ENCODE data around the gene TBC1D20.

TBC1D20 gene

GRCh38 chr20:440636-441035 is 21.7 kb downstream of the TBC1D20 start:
- DNase-seq, result no peak
- no peaks in the 10 kb centered on the region for H3K9me3 ChIP-seq (ENCODE audit: control insufficient read depth, low read length)
- no peak overlapping the region for H2AFZ ChIP-seq (ENCODE audit: low read depth, low read length)
- H3K4me1 ChIP-seq (ENCODE audit: control insufficient read depth, insufficient read depth, low read depth, low read length), result peaks cover 9% of the 10 kb centered on the region
- no peak overlapping the region for H2BK15ac ChIP-seq (ENCODE audit: low read depth, poor library complexity, severe bottlenecking)
- no peak overlapping the region for H4K91ac ChIP-seq (ENCODE audit: low read length)
- H3K79me1 ChIP-seq (replicated peaks; ENCODE audit: low read length, poor library complexity, severe bottlenecking), result peaks cover 25% of the 10 kb centered on the region
- no peak overlapping the region for H3K4me2 ChIP-seq (ENCODE audit: low read length, poor library complexity, severe bottlenecking)
- no peak overlapping the region for H2BK12ac ChIP-seq (ENCODE audit: low read length in 2 of 2)
- H4K8ac ChIP-seq (ENCODE audit: low read length), result no peak overlapping the region
- H3K4me3 ChIP-seq (ENCODE audit: insufficient read depth in 1 of 2, low read depth in 1 of 2, low read length in 2 of 2), result no peak overlapping the region
- H3K14ac ChIP-seq (ENCODE audit: low read length in 2 of 2), result no peak overlapping the region
- H3K23ac ChIP-seq (ENCODE audit: low read length in 2 of 2), result no peak overlapping the region
- H3K4ac ChIP-seq (ENCODE audit: low read depth in 1 of 2, low read length in 2 of 2), result no peak overlapping the region
- H3K9ac ChIP-seq (ENCODE audit: low read length), result no peak overlapping the region
- no peak overlapping the region for H2AK5ac ChIP-seq (ENCODE audit: low read length, severe bottlenecking)
- peaks cover 57 to 94% of the 10 kb centered on the region in 2 experiments for H3K36me3 ChIP-seq (ENCODE audit: control insufficient read depth in 1 of 2, insufficient read depth in 2 of 2, low read depth in 1 of 2, low read length in 2 of 2)
- WGBS, result 92% methylated on average over 13 of the region's 13 CpGs
- no peaks in the 10 kb centered on the region for H3K27me3 ChIP-seq (ENCODE audit: control insufficient read depth in 1 of 2, insufficient read depth in 1 of 2, low read length in 2 of 2)
- no peak overlapping the region for H2BK120ac ChIP-seq (ENCODE audit: low read depth, low read length)
- no peak overlapping the region for H3K18ac ChIP-seq (ENCODE audit: low read depth in 1 of 2, low read length in 2 of 2)
- no peak overlapping the region for H3K27ac ChIP-seq (ENCODE audit: low read length, poor library complexity, severe bottlenecking)
- no peak overlapping the region for H2BK5ac ChIP-seq (ENCODE audit: low read depth, low read length, poor library complexity, severe bottlenecking)

DNA sequence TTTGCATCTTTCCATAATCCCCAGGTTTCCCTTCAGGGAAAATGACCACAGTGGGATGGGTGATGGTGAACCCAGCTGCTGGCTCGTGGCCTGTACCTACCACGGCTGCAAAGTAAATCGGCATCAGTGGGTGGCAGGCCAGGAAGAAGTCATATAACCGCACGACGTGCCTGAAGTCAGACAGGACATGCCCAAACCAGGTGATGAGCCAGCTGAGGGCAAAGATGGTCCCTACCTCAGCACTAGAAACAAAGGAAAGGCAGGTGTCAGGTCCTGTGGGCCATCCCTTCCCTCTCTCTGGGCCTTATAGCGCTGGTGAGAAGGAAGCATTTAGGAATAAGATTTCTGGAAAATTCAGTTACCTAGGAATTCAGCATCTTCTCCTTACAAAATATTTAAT is 22.2 kb downstream of the TBC1D20 start:
- no peak overlapping the region for H4K91ac ChIP-seq (ENCODE audit: low read length)
- H3K36me3 ChIP-seq (ENCODE audit: control insufficient read depth in 1 of 2, insufficient read depth in 2 of 2, low read depth in 1 of 2, low read length in 2 of 2), result peaks cover 62 to 96% of the 10 kb centered on the region in 2 experiments
- peaks cover 28% of the 10 kb centered on the region for H3K79me1 ChIP-seq (replicated peaks; ENCODE audit: low read length, poor library complexity, severe bottlenecking)
- no peaks in the 10 kb centered on the region for H3K27me3 ChIP-seq (ENCODE audit: control insufficient read depth in 1 of 2, insufficient read depth in 1 of 2, low read length in 2 of 2)
- no peak overlapping the region for H3K23ac ChIP-seq (ENCODE audit: low read length in 2 of 2)
- H2BK15ac ChIP-seq (ENCODE audit: low read depth, poor library complexity, severe bottlenecking), result no peak overlapping the region
- H2BK120ac ChIP-seq (ENCODE audit: low read depth, low read length), result no peak overlapping the region
- H3K27ac ChIP-seq (ENCODE audit: low read length, poor library complexity, severe bottlenecking), result no peak overlapping the region
- no peak overlapping the region for H4K8ac ChIP-seq (ENCODE audit: low read length)
- H2AK5ac ChIP-seq (ENCODE audit: low read length, severe bottlenecking), result no peak overlapping the region
- no peak overlapping the region for H2BK5ac ChIP-seq (ENCODE audit: low read depth, low read length, poor library complexity, severe bottlenecking)
- no peak overlapping the region for H3K4me3 ChIP-seq (ENCODE audit: insufficient read depth in 1 of 2, low read depth in 1 of 2, low read length in 2 of 2)
- H3K9ac ChIP-seq (ENCODE audit: low read length), result no peak overlapping the region
- H3K4me2 ChIP-seq (ENCODE audit: low read length, poor library complexity, severe bottlenecking), result no peak overlapping the region
- H2BK12ac ChIP-seq (ENCODE audit: low read length in 2 of 2), result no peak overlapping the region
- WGBS, result 99% methylated on average over 6 of the region's 7 CpGs
- peaks cover 7% of the 10 kb centered on the region for H3K4me1 ChIP-seq (ENCODE audit: control insufficient read depth, insufficient read depth, low read depth, low read length)
- no peak overlapping the region for H3K14ac ChIP-seq (ENCODE audit: low read length in 2 of 2)
- no peaks in the 10 kb centered on the region for H3K9me3 ChIP-seq (ENCODE audit: control insufficient read depth, low read length)
- H3K18ac ChIP-seq (ENCODE audit: low read depth in 1 of 2, low read length in 2 of 2), result no peak overlapping the region
- no peak overlapping the region for H2AFZ ChIP-seq (ENCODE audit: low read depth, low read length)
- DNase-seq, result no peak
- H3K4ac ChIP-seq (ENCODE audit: low read depth in 1 of 2, low read length in 2 of 2), result no peak overlapping the region

DNA sequence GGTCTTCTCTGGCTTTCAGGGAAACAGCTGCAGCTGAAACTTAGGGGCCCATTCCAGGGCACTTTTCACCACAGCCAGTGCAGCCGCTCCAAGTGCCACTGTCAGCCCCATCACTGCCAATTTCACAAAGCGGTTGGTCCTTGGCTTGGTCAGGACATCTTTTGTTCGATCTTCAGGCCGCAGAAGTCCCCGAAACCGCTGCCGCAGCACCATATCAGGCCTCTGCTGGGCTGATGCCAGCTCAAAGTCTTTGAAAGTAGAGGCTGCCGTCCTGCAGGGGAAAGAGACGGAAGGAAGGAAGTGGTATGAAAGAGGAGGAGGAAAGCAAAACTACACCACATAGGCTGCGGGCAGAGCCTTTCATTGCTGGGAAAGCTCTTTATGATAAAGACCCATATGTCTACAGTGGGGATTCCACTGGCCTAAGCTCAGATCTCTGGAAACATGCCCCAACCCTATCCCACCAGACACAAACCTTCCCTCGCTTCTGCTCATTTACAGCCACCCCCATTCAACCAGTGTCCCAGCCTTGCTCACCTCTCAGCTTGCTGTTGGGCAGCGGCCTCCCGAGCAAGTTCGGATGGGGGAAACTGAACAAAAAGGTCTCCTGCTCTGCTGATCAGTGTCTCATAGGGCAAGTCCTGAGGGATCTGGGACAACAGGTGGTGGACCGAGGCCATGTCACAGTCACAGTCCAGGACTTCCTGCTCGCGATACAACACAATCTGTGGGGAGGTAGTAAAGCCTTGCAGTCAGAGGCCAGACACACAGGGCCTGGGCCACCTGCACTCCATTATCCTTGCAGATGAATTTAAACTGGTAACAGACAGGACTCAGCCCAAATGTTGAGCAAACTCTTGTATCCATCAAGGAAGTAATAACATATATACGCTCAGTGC is 23.5 kb downstream of the TBC1D20 start:
- H3K36me3 ChIP-seq (ENCODE audit: control insufficient read depth in 1 of 2, insufficient read depth in 2 of 2, low read depth in 1 of 2, low read length in 2 of 2), result peaks cover 69 to 92% of the 10 kb centered on the region in 2 experiments
- H2BK5ac ChIP-seq (ENCODE audit: low read depth, low read length, poor library complexity, severe bottlenecking), result no peak overlapping the region
- H3K9me3 ChIP-seq (ENCODE audit: control insufficient read depth, low read length), result no peaks in the 10 kb centered on the region
- H2BK12ac ChIP-seq (ENCODE audit: low read length in 2 of 2), result no peak overlapping the region
- H3K79me1 ChIP-seq (replicated peaks; ENCODE audit: low read length, poor library complexity, severe bottlenecking), result peaks cover 34% of the 10 kb centered on the region
- H2AK5ac ChIP-seq (ENCODE audit: low read length, severe bottlenecking), result no peak overlapping the region
- H2BK120ac ChIP-seq (ENCODE audit: low read depth, low read length), result no peak overlapping the region
- no peak overlapping the region for H4K8ac ChIP-seq (ENCODE audit: low read length)
- no peak overlapping the region for H2BK15ac ChIP-seq (ENCODE audit: low read depth, poor library complexity, severe bottlenecking)
- no peak overlapping the region for H3K9ac ChIP-seq (ENCODE audit: low read length)
- WGBS, result 97% methylated on average over 18 of the region's 18 CpGs
- DNase-seq, result no peak
- H3K14ac ChIP-seq (ENCODE audit: low read length in 2 of 2), result no peak overlapping the region
- H3K4me2 ChIP-seq (ENCODE audit: low read length, poor library complexity, severe bottlenecking), result no peak overlapping the region
- H3K27me3 ChIP-seq (ENCODE audit: control insufficient read depth in 1 of 2, insufficient read depth in 1 of 2, low read length in 2 of 2), result no peaks in the 10 kb centered on the region
- no peak overlapping the region for H3K18ac ChIP-seq (ENCODE audit: low read depth in 1 of 2, low read length in 2 of 2)
- H2AFZ ChIP-seq (ENCODE audit: low read depth, low read length), result no peak overlapping the region
- H3K4me3 ChIP-seq (ENCODE audit: insufficient read depth in 1 of 2, low read depth in 1 of 2, low read length in 2 of 2), result no peak overlapping the region
- H3K4me1 ChIP-seq (ENCODE audit: control insufficient read depth, insufficient read depth, low read depth, low read length), result peaks cover 4% of the 10 kb centered on the region
- no peak overlapping the region for H3K23ac ChIP-seq (ENCODE audit: low read length in 2 of 2)
- H4K91ac ChIP-seq (ENCODE audit: low read length), result no peak overlapping the region
- H3K4ac ChIP-seq (ENCODE audit: low read depth in 1 of 2, low read length in 2 of 2), result no peak overlapping the region
- no peak overlapping the region for H3K27ac ChIP-seq (ENCODE audit: low read length, poor library complexity, severe bottlenecking)

- Histone ChIP-seq H3K18ac (ENCODE audit: low read depth in 1 of 2, low read length in 2 of 2) (no peak overlapping the region), H3K9ac (ENCODE audit: low read length) (no peak overlapping the region), H2BK12ac (ENCODE audit: low read length in 2 of 2) (no peak overlapping the region), H4K8ac (ENCODE audit: low read length) (no peak overlapping the region), H3K23ac (ENCODE audit: low read length in 2 of 2) (no peak overlapping the region), H2BK120ac (ENCODE audit: low read depth, low read length) (no peak overlapping the region), H3K4me1 (ENCODE audit: control insufficient read depth, insufficient read depth, low read depth, low read length) (peaks cover 11% of the 10 kb centered on the region), H3K4me2 (ENCODE audit: low read length, poor library complexity, severe bottlenecking) (no peak overlapping the region), H2BK5ac (ENCODE audit: low read depth, low read length, poor library complexity, severe bottlenecking) (no peak overlapping the region), H3K27me3 (ENCODE audit: control insufficient read depth in 1 of 2, insufficient read depth in 1 of 2, low read length in 2 of 2) (no peaks in the 10 kb centered on the region), H3K36me3 (ENCODE audit: control insufficient read depth in 1 of 2, insufficient read depth in 2 of 2, low read depth in 1 of 2, low read length in 2 of 2) (peaks cover 70 to 91% of the 10 kb centered on the region in 2 experiments), H3K4me3 (ENCODE audit: insufficient read depth in 1 of 2, low read depth in 1 of 2, low read length in 2 of 2) (no peak overlapping the region), H3K9me3 (ENCODE audit: control insufficient read depth, low read length) (no peaks in the 10 kb centered on the region), H2AFZ (ENCODE audit: low read depth, low read length) (no peak overlapping the region), H3K27ac (ENCODE audit: low read length, poor library complexity, severe bottlenecking) (no peak overlapping the region), H3K4ac (ENCODE audit: low read depth in 1 of 2, low read length in 2 of 2) (no peak overlapping the region), H4K91ac (ENCODE audit: low read length) (no peak overlapping the region), H3K79me1 (replicated peaks; ENCODE audit: low read length, poor library complexity, severe bottlenecking) (peaks cover 34% of the 10 kb centered on the region), H2AK5ac (ENCODE audit: low read length, severe bottlenecking) (no peak overlapping the region), H2BK15ac (ENCODE audit: low read depth, poor library complexity, severe bottlenecking) (no peak overlapping the region), H3K14ac (ENCODE audit: low read length in 2 of 2) (no peak overlapping the region)
- no peak for DNase-seq
- WGBS, result 98% methylated on average over 5 of the region's 6 CpGs
Measured at GRCh38 chr20:437787-438486, 24.4 kb downstream of the TBC1D20 start.
